ENCODE data around the gene RFLNA.
"Not testable (repeated sequence)": the region's sequence is repeated elsewhere in the genome, so short reads cannot be mapped to it uniquely, and the experiment has no call there.

The RFLNA gene

DNA sequence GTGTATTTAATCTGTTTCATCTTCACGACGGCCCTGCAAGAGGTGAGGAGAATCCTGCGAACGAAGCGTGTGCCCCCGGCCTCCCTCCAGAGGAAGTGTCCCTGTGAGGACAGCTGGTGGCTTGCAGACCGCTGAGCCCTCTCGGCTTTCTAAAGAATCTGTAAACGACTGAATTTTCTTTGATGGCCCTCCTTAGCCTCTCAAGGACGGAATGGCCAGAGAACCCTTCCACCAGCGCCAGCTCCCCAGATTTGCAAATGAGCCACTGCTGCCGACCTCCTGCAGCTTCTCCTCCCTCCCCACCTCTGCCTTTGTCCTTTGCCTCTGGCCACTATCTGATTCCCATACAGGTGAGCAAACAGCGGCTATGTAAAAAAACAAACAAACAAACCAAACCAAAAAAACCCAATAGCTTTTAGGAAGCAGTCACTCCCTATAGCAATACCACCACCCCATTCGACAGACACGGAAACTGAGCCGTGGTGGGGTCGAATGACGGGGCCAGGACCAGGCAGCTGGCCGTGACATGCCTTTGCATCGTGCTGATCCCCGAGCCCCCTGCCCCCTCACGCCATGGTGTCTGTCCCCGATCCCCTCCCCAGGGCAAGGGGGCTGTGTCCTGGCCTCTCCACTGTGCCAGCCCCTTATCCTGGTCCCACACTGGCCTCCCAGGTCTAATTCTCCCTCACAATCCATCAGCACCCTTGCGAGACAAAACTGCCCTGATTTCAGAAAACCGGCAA, 23.6 kb downstream of the RFLNA start:
- H3K9me3 ChIP-seq (ENCODE audit: control insufficient read depth, low read length): no peaks in the 10 kb centered on the region
- peaks cover 1% of the 10 kb centered on the region for H3K36me3 ChIP-seq (ENCODE audit: control insufficient read depth, insufficient read depth, low read length)
- H3K27me3 ChIP-seq (ENCODE audit: control insufficient read depth, insufficient read depth, low read length, poor library complexity, severe bottlenecking): no peaks in the 10 kb centered on the region
- peaks cover 11% of the 10 kb centered on the region for H3K4me1 ChIP-seq (ENCODE audit: control insufficient read depth, insufficient read depth, low read length)
- WGBS, 2 experiments: 29 to 30% methylated on average over 25 of the region's 25 CpGs
- H3K4me3 ChIP-seq (ENCODE audit: insufficient read depth, low read depth, low read length): no peak overlapping the region
- H3K27ac ChIP-seq (ENCODE audit: insufficient read depth, low read depth, low read length, poor library complexity, severe bottlenecking): no peak overlapping the region

DNA sequence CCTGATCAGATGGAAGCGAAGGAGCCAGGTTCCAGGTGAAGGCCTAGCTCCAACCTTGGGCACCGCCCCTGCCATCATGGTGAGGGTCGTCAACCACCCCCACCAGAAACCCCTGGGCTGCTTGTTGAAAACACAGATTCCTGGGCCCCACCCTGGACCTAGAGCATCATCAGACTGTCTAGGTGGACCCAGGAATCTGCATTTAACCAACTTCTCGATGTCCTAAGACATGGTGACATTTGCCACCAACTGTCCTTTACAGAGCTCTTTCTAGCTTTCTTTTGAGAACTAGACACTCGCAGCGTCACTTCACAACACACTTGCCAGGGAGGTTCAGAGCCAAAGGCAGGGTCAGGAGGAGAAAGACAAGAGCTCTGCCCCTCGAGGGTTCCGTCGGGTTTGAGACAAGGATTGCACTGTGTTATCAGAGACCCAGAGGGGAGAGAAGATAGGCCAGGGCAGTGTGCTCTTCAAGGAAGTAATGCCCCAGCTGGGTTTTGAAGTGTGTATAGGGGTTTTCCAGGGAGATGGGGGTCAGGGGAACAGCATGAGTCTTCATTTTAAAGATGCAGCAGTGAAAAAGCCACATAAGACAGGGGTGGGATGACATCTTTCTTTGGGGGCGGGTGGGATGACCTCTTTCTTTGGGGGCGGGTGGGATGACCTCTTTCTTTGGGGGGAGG, 24.6 kb downstream of the RFLNA start:
- no peaks in the 10 kb centered on the region for H3K9me3 ChIP-seq (ENCODE audit: control insufficient read depth, low read length)
- no peak overlapping the region for H3K4me3 ChIP-seq (ENCODE audit: insufficient read depth, low read depth, low read length)
- WGBS, 2 experiments: 94% methylated on average over 10 of the region's 11 CpGs
- peaks cover 11% of the 10 kb centered on the region for H3K4me1 ChIP-seq (ENCODE audit: control insufficient read depth, insufficient read depth, low read length)
- H3K36me3 ChIP-seq (ENCODE audit: control insufficient read depth, insufficient read depth, low read length): peaks cover 12% of the 10 kb centered on the region
- H3K27me3 ChIP-seq (ENCODE audit: control insufficient read depth, insufficient read depth, low read length, poor library complexity, severe bottlenecking): no peaks in the 10 kb centered on the region
- H3K27ac ChIP-seq (ENCODE audit: insufficient read depth, low read depth, low read length, poor library complexity, severe bottlenecking): no peak overlapping the region

DNA sequence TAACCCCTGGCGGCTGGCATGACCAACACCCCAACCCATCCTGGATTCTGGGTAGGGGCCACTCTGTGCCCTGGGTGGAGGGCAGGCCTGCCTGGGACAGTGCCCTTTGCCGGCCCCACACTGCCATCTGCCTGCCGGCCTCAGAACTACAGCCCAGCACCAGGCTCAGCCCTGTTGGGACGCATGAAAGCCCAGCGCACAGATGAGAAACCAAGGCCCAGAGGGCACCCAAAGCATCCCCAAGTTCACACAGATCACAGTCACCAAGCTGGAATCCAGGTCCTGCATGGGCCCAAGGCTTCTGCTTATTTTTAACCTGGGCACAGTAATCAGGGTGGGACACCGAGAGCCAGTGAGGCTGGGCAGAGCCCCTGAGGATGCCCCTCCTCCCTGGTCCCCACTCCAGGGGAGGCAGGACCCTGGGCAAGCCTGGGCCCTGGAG, 26.2 kb downstream of the RFLNA start:
- Histone ChIP-seq H3K27me3 (ENCODE audit: control insufficient read depth, insufficient read depth, low read length, poor library complexity, severe bottlenecking) (no peaks in the 10 kb centered on the region), H3K36me3 (ENCODE audit: control insufficient read depth, insufficient read depth, low read length) (peaks cover 23% of the 10 kb centered on the region), H3K4me1 (ENCODE audit: control insufficient read depth, insufficient read depth, low read length) (peaks cover 11% of the 10 kb centered on the region), H3K4me3 (ENCODE audit: insufficient read depth, low read depth, low read length) (no peak overlapping the region), H3K9me3 (ENCODE audit: control insufficient read depth, low read length) (no peaks in the 10 kb centered on the region), H3K27ac (ENCODE audit: insufficient read depth, low read depth, low read length, poor library complexity, severe bottlenecking) (no peak overlapping the region)
- 46 to 49% methylated on average over 6 of the region's 6 CpGs for WGBS, 2 experiments

DNA sequence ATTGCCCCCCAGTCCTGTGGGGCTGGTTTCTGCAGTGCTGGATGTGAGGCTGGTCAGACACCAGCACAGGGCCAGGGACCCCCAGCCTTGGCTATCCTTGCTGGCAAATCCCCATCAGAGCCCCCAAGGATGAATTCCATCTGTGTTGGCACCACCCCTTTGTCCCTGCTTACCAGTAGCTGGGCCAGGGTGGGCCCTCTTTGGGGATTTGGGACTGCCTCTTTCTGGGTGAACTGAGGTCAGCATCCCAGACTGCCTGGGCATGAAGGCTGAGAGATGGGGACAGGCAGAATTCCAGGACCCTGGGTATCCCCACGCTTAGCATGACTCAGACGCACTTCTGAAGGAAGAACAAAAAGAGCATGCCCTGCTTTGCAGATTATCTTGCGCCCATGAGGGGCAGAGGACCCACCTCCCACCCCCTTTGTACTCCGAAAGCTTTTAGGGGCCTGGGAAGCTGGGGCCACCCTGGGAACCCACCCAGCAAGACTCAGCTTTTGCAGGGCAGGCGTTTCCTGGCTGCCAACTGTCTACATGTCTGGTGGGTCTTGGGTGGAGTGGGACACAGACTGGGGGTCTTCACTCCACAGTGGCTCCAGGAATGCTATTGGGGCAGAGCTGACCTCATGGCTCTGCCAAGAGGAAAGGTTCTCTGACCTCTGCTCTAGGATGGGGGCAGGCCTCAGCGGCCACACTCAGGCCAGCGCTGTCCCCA, 26.8 kb downstream of the RFLNA start:
- WGBS, 2 experiments: 94% methylated on average over 7 of the region's 7 CpGs
- no peak overlapping the region for H3K4me3 ChIP-seq (ENCODE audit: insufficient read depth, low read depth, low read length)
- peaks cover 24% of the 10 kb centered on the region for H3K36me3 ChIP-seq (ENCODE audit: control insufficient read depth, insufficient read depth, low read length)
- H3K9me3 ChIP-seq (ENCODE audit: control insufficient read depth, low read length): no peaks in the 10 kb centered on the region
- no peak overlapping the region for H3K27ac ChIP-seq (ENCODE audit: insufficient read depth, low read depth, low read length, poor library complexity, severe bottlenecking)
- H3K27me3 ChIP-seq (ENCODE audit: control insufficient read depth, insufficient read depth, low read length, poor library complexity, severe bottlenecking): no peaks in the 10 kb centered on the region
- peaks cover 11% of the 10 kb centered on the region for H3K4me1 ChIP-seq (ENCODE audit: control insufficient read depth, insufficient read depth, low read length)

DNA sequence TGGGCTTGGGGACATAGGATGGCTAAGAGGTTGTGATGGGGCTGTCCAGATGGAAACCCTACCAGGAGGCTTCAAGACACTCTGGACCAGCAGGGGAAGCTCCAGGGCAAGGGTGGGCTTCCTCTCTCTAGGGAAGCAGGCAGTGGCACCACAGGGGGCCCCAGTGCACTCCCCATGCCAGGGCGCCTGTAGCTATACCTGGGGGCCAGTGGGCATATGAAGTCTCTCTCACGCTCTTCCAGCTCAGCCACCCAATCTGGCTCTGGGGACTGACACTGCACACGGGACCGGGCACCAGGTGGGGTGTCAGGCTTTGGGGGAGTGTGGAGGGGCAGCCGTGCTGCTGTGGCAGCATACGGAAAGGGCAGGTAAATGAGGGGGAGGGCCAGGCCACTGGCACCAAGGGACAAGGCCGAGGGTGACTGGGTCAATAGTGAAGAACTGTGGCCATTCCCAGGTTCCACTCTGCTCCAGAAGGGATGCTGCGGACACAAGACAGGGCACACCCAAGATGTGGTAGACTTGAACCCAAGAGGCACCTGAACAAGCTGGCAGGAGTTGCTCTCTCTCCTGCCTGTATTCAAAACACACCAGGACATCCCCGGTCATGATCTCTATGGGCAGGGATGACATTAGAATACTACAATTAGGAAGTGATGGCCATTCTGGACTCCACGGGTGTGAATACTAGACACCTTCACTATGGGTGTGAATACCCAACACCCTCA, 27.5 kb downstream of the RFLNA start:
- no peaks in the 10 kb centered on the region for H3K9me3 ChIP-seq (ENCODE audit: control insufficient read depth, low read length)
- no peak overlapping the region for H3K27ac ChIP-seq (ENCODE audit: insufficient read depth, low read depth, low read length, poor library complexity, severe bottlenecking)
- H3K4me1 ChIP-seq (ENCODE audit: control insufficient read depth, insufficient read depth, low read length): peaks cover 11% of the 10 kb centered on the region
- peaks cover 24% of the 10 kb centered on the region for H3K36me3 ChIP-seq (ENCODE audit: control insufficient read depth, insufficient read depth, low read length)
- H3K4me3 ChIP-seq (ENCODE audit: insufficient read depth, low read depth, low read length): no peak overlapping the region
- 95 to 96% methylated on average over 10 of the region's 10 CpGs for WGBS, 2 experiments
- H3K27me3 ChIP-seq (ENCODE audit: control insufficient read depth, insufficient read depth, low read length, poor library complexity, severe bottlenecking): no peaks in the 10 kb centered on the region

DNA sequence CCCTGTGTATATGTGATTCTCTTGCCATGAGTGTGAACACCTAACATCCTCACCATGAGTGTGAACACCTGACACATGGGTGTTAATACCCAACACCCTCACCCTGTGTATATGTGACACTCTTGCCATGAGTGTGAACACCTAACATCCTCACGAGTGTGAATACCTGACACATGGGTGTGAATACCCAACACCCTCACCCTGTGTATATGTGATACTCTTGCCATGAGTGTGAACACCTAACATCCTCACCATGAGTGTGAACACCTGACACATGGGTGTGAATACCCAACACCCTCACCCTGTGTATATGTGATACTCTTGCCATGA, 28.1 kb downstream of the RFLNA start:
- not testable (repeated sequence) for H3K27me3 ChIP-seq (ENCODE audit: control insufficient read depth, insufficient read depth, low read length, poor library complexity, severe bottlenecking); H3K9me3 ChIP-seq (ENCODE audit: control insufficient read depth, low read length); H3K27ac ChIP-seq (ENCODE audit: insufficient read depth, low read depth, low read length, poor library complexity, severe bottlenecking); H3K4me3 ChIP-seq (ENCODE audit: insufficient read depth, low read depth, low read length)
- Histone ChIP-seq H3K36me3 (ENCODE audit: control insufficient read depth, insufficient read depth, low read length) (peaks cover 24% of the 10 kb centered on the region), H3K4me1 (ENCODE audit: control insufficient read depth, insufficient read depth, low read length) (peaks cover 11% of the 10 kb centered on the region)
- 93% methylated on average over 1 of the region's 1 CpG; no CpG with 5 or more reads in 1 of the 2 experiments for WGBS, 2 experiments

DNA sequence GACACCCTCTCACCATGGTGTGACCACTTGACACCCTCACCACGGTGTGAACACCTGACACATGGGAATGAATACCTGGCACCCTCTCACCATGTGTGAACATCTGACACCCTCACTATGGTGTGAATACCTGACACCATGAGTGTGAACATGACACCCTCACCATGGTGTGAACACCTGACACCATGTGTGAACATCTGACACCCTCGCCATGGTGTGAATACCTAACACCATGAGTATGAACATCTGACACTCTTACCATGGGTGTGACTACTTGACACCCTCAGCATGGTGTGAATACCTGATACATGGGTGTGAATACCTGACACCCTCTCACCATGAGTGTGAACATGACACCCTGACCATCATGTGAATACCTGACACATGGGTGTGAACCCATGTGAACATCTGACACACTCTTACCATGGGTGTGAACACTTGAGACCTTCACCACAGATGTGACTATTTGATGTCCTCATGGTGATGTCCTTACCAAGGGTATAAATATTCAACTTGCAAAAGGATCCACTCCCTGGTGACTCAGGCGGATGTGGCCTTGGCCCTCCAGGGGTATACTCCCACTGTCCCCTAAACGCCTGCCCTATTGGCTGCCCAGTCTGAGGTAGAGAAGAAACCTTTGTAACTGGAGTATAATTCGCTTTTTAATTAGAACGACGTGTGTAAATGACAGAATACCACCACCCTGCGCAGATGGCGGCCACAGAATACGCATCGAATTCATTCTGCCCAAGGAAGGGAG, 29.1 kb downstream of the RFLNA start:
- Histone ChIP-seq H3K27ac (ENCODE audit: insufficient read depth, low read depth, low read length, poor library complexity, severe bottlenecking) (no peak overlapping the region), H3K27me3 (ENCODE audit: control insufficient read depth, insufficient read depth, low read length, poor library complexity, severe bottlenecking) (no peaks in the 10 kb centered on the region), H3K4me1 (ENCODE audit: control insufficient read depth, insufficient read depth, low read length) (peaks cover under 1% of the 10 kb centered on the region), H3K9me3 (ENCODE audit: control insufficient read depth, low read length) (no peaks in the 10 kb centered on the region), H3K4me3 (ENCODE audit: insufficient read depth, low read depth, low read length) (no peak overlapping the region), H3K36me3 (ENCODE audit: control insufficient read depth, insufficient read depth, low read length) (peaks cover 24% of the 10 kb centered on the region)
- 97 to 98% methylated on average over 11 of the region's 11 CpGs for WGBS, 2 experiments

DNA sequence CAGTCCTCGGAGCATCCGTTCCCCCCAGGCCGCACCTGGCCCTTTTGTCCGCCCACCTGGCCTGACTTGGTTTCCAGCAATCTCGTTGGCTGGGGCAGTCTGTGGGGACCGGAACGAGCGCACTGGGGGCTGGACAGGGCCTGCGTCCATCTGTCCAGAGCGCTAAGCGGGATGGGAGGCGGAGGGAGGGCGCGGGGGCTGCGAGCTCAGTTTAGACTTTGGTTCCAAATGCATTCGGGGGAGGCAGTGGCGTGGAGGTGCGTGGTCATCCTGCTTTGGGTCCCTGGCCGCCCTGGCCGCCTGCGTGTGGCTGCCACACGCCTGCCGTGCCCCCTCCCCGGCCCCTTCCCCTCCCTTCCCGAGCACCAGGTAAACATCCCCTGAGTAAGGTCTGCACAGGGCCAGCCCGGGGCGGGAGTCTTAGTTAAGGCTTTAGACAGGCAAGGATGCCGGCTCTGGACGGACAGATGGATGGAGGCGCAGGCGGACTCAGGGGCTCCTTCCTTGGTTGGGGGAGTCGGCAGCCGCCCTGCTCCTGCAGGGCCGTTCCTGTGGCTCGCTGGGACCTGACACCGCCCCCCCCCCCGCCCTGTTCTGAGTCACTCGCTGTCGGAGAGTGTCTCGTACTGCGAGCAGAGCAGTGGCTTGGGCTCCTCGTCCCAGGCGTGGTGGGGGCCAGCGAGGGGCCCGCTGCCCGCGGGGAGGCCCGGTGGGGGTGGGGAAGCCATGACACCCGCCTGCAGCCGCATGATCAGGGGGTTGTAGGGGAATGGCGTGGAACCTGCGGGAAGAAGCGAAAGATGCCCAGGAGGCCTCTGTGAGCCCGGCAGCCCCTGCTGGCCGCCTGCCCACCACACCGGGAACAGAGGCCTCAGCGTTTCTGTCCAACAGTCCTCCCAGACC, 30.2 kb downstream of the RFLNA start:
- no peaks in the 10 kb centered on the region for H3K4me1 ChIP-seq (ENCODE audit: control insufficient read depth, insufficient read depth, low read length)
- H3K27me3 ChIP-seq (ENCODE audit: control insufficient read depth, insufficient read depth, low read length, poor library complexity, severe bottlenecking): no peaks in the 10 kb centered on the region
- peaks cover 24% of the 10 kb centered on the region for H3K36me3 ChIP-seq (ENCODE audit: control insufficient read depth, insufficient read depth, low read length)
- no peak overlapping the region for H3K27ac ChIP-seq (ENCODE audit: insufficient read depth, low read depth, low read length, poor library complexity, severe bottlenecking)
- no peak overlapping the region for H3K4me3 ChIP-seq (ENCODE audit: insufficient read depth, low read depth, low read length)
- no peaks in the 10 kb centered on the region for H3K9me3 ChIP-seq (ENCODE audit: control insufficient read depth, low read length)
- WGBS, 2 experiments: 93 to 94% methylated on average over 56 to 57 of the region's 57 CpGs

DNA sequence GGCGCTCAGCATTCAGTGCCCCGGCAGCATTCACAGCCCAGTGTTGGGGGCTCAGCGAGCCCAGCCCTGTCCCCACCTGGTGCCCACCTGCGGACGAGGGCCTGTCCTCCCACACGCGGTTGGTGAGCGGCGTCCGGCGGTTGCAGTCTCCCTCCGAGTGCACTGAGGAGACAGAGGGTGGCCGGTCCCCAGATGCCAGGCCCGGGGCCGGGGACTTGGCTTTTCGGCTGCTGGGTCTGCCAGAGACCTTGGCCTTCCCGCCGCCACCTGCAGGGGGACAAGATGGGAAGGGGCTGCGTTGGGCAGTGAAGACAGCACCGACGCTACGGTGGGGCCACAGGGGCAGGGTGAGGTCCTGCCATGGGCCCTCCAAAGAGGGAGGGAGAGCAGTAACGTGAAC, 31.2 kb downstream of the RFLNA start:
- Histone ChIP-seq H3K4me1 (ENCODE audit: control insufficient read depth, insufficient read depth, low read length) (no peaks in the 10 kb centered on the region), H3K27ac (ENCODE audit: insufficient read depth, low read depth, low read length, poor library complexity, severe bottlenecking) (no peak overlapping the region), H3K36me3 (ENCODE audit: control insufficient read depth, insufficient read depth, low read length) (peaks cover 24% of the 10 kb centered on the region), H3K9me3 (ENCODE audit: control insufficient read depth, low read length) (no peaks in the 10 kb centered on the region), H3K4me3 (ENCODE audit: insufficient read depth, low read depth, low read length) (no peak overlapping the region), H3K27me3 (ENCODE audit: control insufficient read depth, insufficient read depth, low read length, poor library complexity, severe bottlenecking) (no peaks in the 10 kb centered on the region)
- 91 to 92% methylated on average over 23 of the region's 23 CpGs for WGBS, 2 experiments

Data from ectodermal cell (in vitro differentiated cells).